Endothelial cell of umbilical vein (primary cell): ENCODE data around the gene PSG6.
A peak's percentile ranks its signal among the peaks of the same experiment; 100 is the strongest.

Experiments used
- CTCF ChIP-seq, 2 donors: IDR thresholded peaks; 1 replicate in 1 of 2; 2 replicates in 1 of 2; pipeline ENCODE4 v1.5.1; 2011; ENCODE audit warnings: low read length in 2 of 2, mild to moderate bottlenecking in 2 of 2, moderate library complexity in 2 of 2, control low read depth in 1 of 2, inconsistent platforms in 1 of 2, low read depth in 1 of 2; ENCODE audit not compliant: insufficient read depth in 1 of 2; ENCODE audit errors: extremely low read depth in 1 of 2
- EZH2 ChIP-seq: IDR thresholded peaks from 2 replicates; pipeline ENCODE4 v1.6.1; 2012; ENCODE audit warnings: borderline replicate concordance, low read depth, mild to moderate bottlenecking, moderate library complexity, low read length, inconsistent platforms; ENCODE audit not compliant: severe bottlenecking
- FOS ChIP-seq: IDR thresholded peaks from 2 replicates; pipeline ENCODE4 v1.6.1; 2011; ENCODE audit warnings: mild to moderate bottlenecking, low read length, moderate library complexity, borderline replicate concordance; ENCODE audit not compliant: insufficient read depth
- GATA2 ChIP-seq: IDR thresholded peaks from 2 replicates; pipeline ENCODE4 v1.7.0; 2011; ENCODE audit warnings: low read depth, mild to moderate bottlenecking, moderate library complexity, mixed read lengths, low read length; ENCODE audit not compliant: insufficient read length, insufficient read depth
- JUN ChIP-seq: IDR thresholded peaks from 2 replicates; pipeline ENCODE4 v1.6.1; 2011; ENCODE audit warnings: borderline replicate concordance, low read depth; ENCODE audit not compliant: insufficient read length, insufficient read depth
- MYC ChIP-seq: IDR thresholded peaks from one replicate; pipeline ENCODE4 v1.6.1; 2011; ENCODE audit warnings: mild to moderate bottlenecking, low read depth, low read length
- POLR2A ChIP-seq: IDR thresholded peaks from 2 replicates; pipeline ENCODE4 v1.6.1; 2012; ENCODE audit warnings: low read depth, mild to moderate bottlenecking, control low read depth, low read length
- POLR2AphosphoS5 ChIP-seq: IDR thresholded peaks from 2 replicates; pipeline ENCODE4 v1.6.1; 2012; ENCODE audit warnings: low read depth, mild to moderate bottlenecking, control low read depth, low read length, moderate library complexity; ENCODE audit not compliant: insufficient read depth

GRCh38 chr19:42857544-42857867 lies 60.2 kb downstream of the PSG6 start:
- TF ChIP-seq POLR2AphosphoS5 = no peak
- peak in 1 of 2 donors; percentile 2 for TF ChIP-seq CTCF (IDR thresholded peaks at IDR 0.05; ENCODE audit: extremely low read depth in 1 of 2, insufficient read depth in 1 of 2, low read depth in 1 of 2, low read length in 2 of 2)
- no peak for TF ChIP-seq POLR2A
- no peak for TF ChIP-seq EZH2
- no peak for TF ChIP-seq FOS
- TF ChIP-seq GATA2 = no peak
- no peak for TF ChIP-seq MYC
- TF ChIP-seq JUN = no peak
